Smooth muscle cell (in vitro differentiated cells): Measurements from ENCODE around the gene FOCAD. TPM values are rescaled to one million over a fixed set of nuclear protein-coding genes. Genes with fewer than 3 reads are reported as not detected.

Source experiments
- DNase-seq: peaks from one replicate; lab custom pipeline; 2025; ENCODE audit not compliant: unreplicated experiment; lab: John Stamatoyannopoulos, UW
- H2AFZ ChIP-seq: fragments of 200-600 bp; sonication (generic); 2 replicates; pipeline ENCODE4 v1.6.0; 2016; ENCODE audit warnings: antibody characterized with exemption, low read depth, mild to moderate bottlenecking
- H3F3A ChIP-seq: fragments of 200-600 bp; sonication (generic); 2 replicates; pipeline ENCODE4 v1.6.0; 2017; ENCODE audit warnings: antibody characterized with exemption, low read depth
- H3K27ac ChIP-seq: fragments of 200-600 bp; sonication (generic); 2 replicates; pipeline ENCODE4 v1.5.1; 2016; ENCODE audit warnings: low read depth, mild to moderate bottlenecking
- H3K27me3 ChIP-seq: fragments of 200-600 bp; sonication (generic); 2 replicates; pipeline ENCODE4 v1.6.1; 2016; ENCODE audit warnings: low read depth, mild to moderate bottlenecking
- H3K36me3 ChIP-seq: fragments of 200-600 bp; sonication (generic); 2 replicates; pipeline ENCODE4 v1.5.1; 2016; ENCODE audit warnings: low read depth
- H3K4me1 ChIP-seq: fragments of 200-600 bp; sonication (generic); 2 replicates; pipeline ENCODE4 v1.5.1; 2016; ENCODE audit warnings: low read depth
- H3K4me2 ChIP-seq: fragments of 200-600 bp; sonication (generic); 2 replicates; pipeline ENCODE4 v1.6.0; 2016; ENCODE audit warnings: mild to moderate bottlenecking
- H3K4me3 ChIP-seq: fragments of 200-600 bp; sonication (generic); 2 replicates; pipeline ENCODE4 v1.5.1; 2016; ENCODE audit warnings: mild to moderate bottlenecking
- H3K79me2 ChIP-seq: fragments of 200-600 bp; sonication (generic); 2 replicates; pipeline ENCODE4 v1.6.0; 2016; ENCODE audit warnings: low read depth, mild to moderate bottlenecking
- H3K9ac ChIP-seq: fragments of 200-600 bp; sonication (generic); 2 replicates; pipeline ENCODE4 v1.6.0; 2016; ENCODE audit warnings: low read depth
- H3K9me3 ChIP-seq: fragments of 200-600 bp; sonication (generic); replicated peaks from 2 replicates; pipeline ENCODE4 v1.5.1; 2016; ENCODE audit warnings: low read depth
- H4K20me1 ChIP-seq: fragments of 200-600 bp; sonication (generic); 2 replicates; pipeline ENCODE4 v1.6.0; 2016; ENCODE audit warnings: low read depth
- CTCF ChIP-seq: fragments of 200-600 bp; sonication (generic); IDR thresholded peaks from 2 replicates; pipeline ENCODE4 v1.5.1; 2017; ENCODE audit warnings: borderline replicate concordance, mild to moderate bottlenecking, antibody characterized with exemption; ENCODE audit not compliant: insufficient read depth, poor library complexity, severe bottlenecking
- WGBS: methylation state at CpG from one replicate; pipeline ENCODE4 v1.1.7; 2016; ENCODE audit warnings: low lambda C conversion rate; 5-methylcytosine and 5-hydroxymethylcytosine counted together
- polyA plus RNA-seq: library from polyadenylated mRNA; unstranded; fragments of >200 nt; fragmentation: Nextera tagmentation; extraction: Ambion mirVana; gene quantifications from 2 replicates; pipeline ENCODE4 v1.2.1, GENCODE V29; 2016
- total RNA-seq: library from RNA; depleted of rRNA; stranded (reverse); fragments of >200 nt; gene quantifications from 2 replicates; pipeline ENCODE4 v1.2.3, GENCODE V29; 2014

Gene FOCAD
- total and polyA plus RNA-seq, 2 experiments from 2014 or later, result 31.0 to 106 TPM

- Histone ChIP-seq H3K4me3 (no peak overlapping the region), H3K4me2 (no peak overlapping the region), H3F3A (no peaks in the 10 kb centered on the region), H3K79me2 (no peaks in the 10 kb centered on the region), H4K20me1 (no peaks in the 10 kb centered on the region), H3K27me3 (no peaks in the 10 kb centered on the region), H3K9me3 (no peaks in the 10 kb centered on the region), H3K4me1 (no peaks in the 10 kb centered on the region), H3K27ac (no peak overlapping the region), H3K36me3 (peaks cover 4% of the 10 kb centered on the region), H3K9ac (no peak overlapping the region), H2AFZ (no peak overlapping the region)
- no peak for DNase-seq
- WGBS, result 99% methylated on average over 6 of the region's 6 CpGs
- TF ChIP-seq CTCF, result no peak
Measured at GRCh38 chr9:20989923-20990341, 305.9 kb downstream of the FOCAD start.

- H3K9me3 ChIP-seq, result no peaks in the 10 kb centered on the region
- H3K27me3 ChIP-seq, result no peaks in the 10 kb centered on the region
- no peak overlapping the region for H3K9ac ChIP-seq
- no peaks in the 10 kb centered on the region for H3K4me1 ChIP-seq
- peaks cover 4% of the 10 kb centered on the region for H3K36me3 ChIP-seq
- no peak overlapping the region for H3K4me2 ChIP-seq
- no peak for DNase-seq
- no peaks in the 10 kb centered on the region for H4K20me1 ChIP-seq
- no peaks in the 10 kb centered on the region for H3K79me2 ChIP-seq
- H2AFZ ChIP-seq, result no peak overlapping the region
- H3F3A ChIP-seq, result no peaks in the 10 kb centered on the region
- WGBS, result 92% methylated on average over 2 of the region's 2 CpGs
- no peak for TF ChIP-seq CTCF
- no peak overlapping the region for H3K27ac ChIP-seq
- no peak overlapping the region for H3K4me3 ChIP-seq
Measured at GRCh38 chr9:20990867-20991266, 306.8 kb downstream of the FOCAD start.

GRCh38 chr9:20994486-20994885, 310.4 kb downstream of the FOCAD start:
- Histone ChIP-seq H2AFZ (no peak overlapping the region), H3K36me3 (peaks cover 11% of the 10 kb centered on the region), H3K4me3 (no peak overlapping the region), H3K79me2 (no peaks in the 10 kb centered on the region), H3K4me2 (no peak overlapping the region), H3K27ac (no peak overlapping the region), H3K9ac (no peak overlapping the region), H3F3A (no peaks in the 10 kb centered on the region), H3K9me3 (no peaks in the 10 kb centered on the region), H3K4me1 (no peaks in the 10 kb centered on the region), H4K20me1 (no peaks in the 10 kb centered on the region), H3K27me3 (no peaks in the 10 kb centered on the region)
- WGBS, result 87% methylated on average over 3 of the region's 3 CpGs
- DNase-seq, result no peak
- no peak for TF ChIP-seq CTCF

- WGBS, result 92% methylated on average over 2 of the region's 2 CpGs
- H3K9ac ChIP-seq, result no peak overlapping the region
- no peaks in the 10 kb centered on the region for H3K9me3 ChIP-seq
- H3K4me1 ChIP-seq, result no peaks in the 10 kb centered on the region
- no peak for TF ChIP-seq CTCF
- H3K4me2 ChIP-seq, result no peak overlapping the region
- peaks cover 15% of the 10 kb centered on the region for H3K36me3 ChIP-seq
- H4K20me1 ChIP-seq, result no peaks in the 10 kb centered on the region
- H3K4me3 ChIP-seq, result no peak overlapping the region
- no peaks in the 10 kb centered on the region for H3K27me3 ChIP-seq
- no peak overlapping the region for H3K27ac ChIP-seq
- no peak for DNase-seq
- no peak overlapping the region for H2AFZ ChIP-seq
- H3F3A ChIP-seq, result no peaks in the 10 kb centered on the region
- H3K79me2 ChIP-seq, result no peaks in the 10 kb centered on the region
Measured at GRCh38 chr9:20995616-20996015, 311.6 kb downstream of the FOCAD start.
